GM21447 (cell line): Measurements from ENCODE around the gene NELL1.
"Not testable (repeated sequence)": the region's sequence is repeated elsewhere in the genome, so short reads cannot be mapped to it uniquely, and the experiment has no call there.

ENCODE experiments used
- ATAC-seq: cut with Tn5 transposase; IDR thresholded peaks from one replicate; pipeline ENCODE4 v1.9.1; 2021; ENCODE audit not compliant: unreplicated experiment

The NELL1 gene

GRCh38 chr11:21082853-21083252 lies 413.5 kb downstream of the NELL1 start:
- no peak for ATAC-seq

- no peak for ATAC-seq
These were observed 419.5 kb downstream of the NELL1 start for GRCh38 chr11:21088930-21089329.

GRCh38 chr11:21104641-21105040 lies 435.3 kb downstream of the NELL1 start:
- no peak for ATAC-seq

DNA sequence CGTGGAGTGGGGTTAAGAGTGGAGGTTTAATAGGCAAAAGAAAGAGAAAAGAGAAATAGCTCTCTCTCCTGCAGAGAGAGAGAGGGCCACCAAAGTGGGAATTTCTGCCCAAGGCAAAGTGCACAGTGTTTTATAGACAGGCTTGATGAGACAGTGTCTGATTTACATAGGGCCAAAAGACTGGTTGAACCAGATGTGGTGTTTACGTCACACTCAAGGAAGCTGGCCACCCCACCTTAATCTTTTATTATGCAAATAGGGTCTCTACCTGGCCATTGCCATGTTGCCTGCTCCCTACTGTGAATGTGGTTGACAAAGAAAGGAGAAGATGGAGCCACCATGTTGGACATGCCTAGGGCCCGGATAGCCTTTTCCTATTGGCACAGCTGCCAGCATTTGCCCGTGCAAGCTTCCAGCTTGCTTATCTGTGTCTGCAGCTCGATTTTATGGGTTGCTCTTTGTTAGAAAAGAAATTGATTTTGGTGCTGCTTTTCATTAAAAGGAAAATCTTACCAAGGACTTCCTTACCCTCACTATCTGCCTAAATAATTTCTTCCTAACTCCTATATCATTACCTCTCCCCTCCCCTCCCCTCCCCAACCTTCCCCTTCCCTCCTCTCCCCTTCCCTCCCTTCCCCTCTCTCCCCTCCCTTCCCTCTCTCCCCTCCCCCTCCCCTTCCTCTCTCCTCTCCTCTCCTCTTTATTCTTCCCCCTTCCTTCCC lies 436.0 kb downstream of the NELL1 start:
- ATAC-seq, result no peak

- ATAC-seq, result no peak
These were observed 440.0 kb downstream of the NELL1 start for GRCh38 chr11:21109341-21109740.

- ATAC-seq, result no peak
These were observed 441.0 kb downstream of the NELL1 start for GRCh38 chr11:21110415-21110814.

- ATAC-seq, result no peak
These were observed 444.5 kb downstream of the NELL1 start for GRCh38 chr11:21113876-21114275.

GRCh38 chr11:21116009-21116408 lies 446.6 kb downstream of the NELL1 start:
- no peak for ATAC-seq

GRCh38 chr11:21119411-21119810 lies 450.0 kb downstream of the NELL1 start:
- ATAC-seq, result no peak

DNA sequence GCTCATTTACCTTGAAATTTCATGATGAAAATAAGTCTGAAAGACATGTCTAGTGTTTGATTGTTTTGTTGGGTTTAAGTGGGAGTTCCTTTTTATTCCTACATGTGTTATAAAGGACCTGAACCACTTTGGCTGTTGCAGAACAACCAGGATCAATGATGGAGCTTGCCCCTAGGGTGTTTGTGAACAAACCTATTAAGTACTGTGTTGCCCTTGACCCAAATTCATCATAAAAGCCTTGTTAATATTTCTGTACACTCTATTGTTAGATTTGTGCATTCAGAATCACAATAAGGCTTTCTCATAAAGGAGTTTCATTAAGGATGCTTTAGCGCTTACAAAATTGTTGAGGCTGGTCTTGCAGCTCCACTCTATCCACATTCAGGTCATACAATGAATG lies 452.6 kb downstream of the NELL1 start:
- no peak for ATAC-seq

GRCh38 chr11:21122523-21122922 lies 453.1 kb downstream of the NELL1 start:
- ATAC-seq, result no peak

- no peak for ATAC-seq
These were observed 462.8 kb downstream of the NELL1 start for GRCh38 chr11:21132146-21132720.

GRCh38 chr11:21133244-21133643 lies 463.9 kb downstream of the NELL1 start:
- no peak for ATAC-seq

DNA sequence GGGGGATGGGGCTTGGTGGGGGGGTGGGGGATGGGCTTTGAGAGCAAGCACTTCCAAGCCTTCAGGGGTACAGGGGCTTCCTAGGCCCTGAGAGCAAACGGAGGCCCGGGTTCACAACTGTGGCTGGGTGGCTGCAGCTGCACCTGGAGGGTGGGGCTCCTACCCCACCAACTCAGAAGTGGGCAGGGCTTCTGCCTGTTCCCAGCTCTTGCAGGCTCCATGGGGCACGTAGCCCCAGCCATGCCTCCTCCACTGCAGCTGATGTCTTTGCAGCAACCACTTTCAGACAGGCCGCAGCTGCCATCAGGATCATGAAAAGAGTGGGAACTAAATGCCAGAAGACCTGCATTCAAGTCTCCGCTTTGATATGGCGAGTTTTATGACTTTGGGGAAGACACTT lies 464.3 kb downstream of the NELL1 start:
- ATAC-seq, result no peak

- no peak for ATAC-seq
These were observed 468.4 kb downstream of the NELL1 start for GRCh38 chr11:21137803-21138202.

DNA sequence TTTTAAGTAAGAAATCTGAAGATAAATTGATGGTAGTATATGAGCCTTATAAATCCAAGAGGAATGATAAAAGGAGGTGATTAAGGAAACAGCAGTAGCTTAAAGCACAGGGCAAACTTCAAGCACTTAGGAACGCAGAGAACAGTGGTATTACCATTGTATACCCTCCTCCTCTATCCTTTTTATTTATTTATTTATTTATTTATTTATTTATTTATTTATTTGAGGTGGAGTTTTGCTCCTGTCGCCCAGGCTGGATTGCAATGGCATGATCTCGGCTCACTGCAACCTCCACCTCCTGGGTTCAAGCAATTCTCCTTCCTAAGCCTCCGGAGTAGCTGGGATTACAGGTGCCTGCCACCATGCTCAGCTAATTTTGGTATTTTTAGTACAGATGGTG lies 472.2 kb downstream of the NELL1 start:
- ATAC-seq, result not testable (repeated sequence)

DNA sequence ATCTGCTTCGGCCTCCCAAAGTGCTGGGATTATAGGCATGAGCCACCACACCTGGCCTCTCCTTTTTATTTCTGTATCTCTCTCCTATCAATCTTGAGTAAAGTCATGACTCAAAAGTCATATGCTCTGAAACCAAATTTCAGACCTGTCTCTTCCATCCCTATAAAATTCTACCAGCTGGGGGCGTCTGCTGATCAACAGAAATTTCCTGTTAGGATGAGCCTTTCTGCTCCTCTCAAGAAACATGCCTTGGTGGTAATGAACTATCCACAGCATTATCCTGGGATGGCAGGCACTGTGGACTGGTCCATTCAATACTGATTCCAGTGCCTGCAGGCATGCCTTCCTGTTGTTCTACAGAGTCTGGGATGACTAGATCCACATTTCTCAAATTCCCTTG lies 472.6 kb downstream of the NELL1 start:
- no peak for ATAC-seq

GRCh38 chr11:21144531-21144930 lies 475.1 kb downstream of the NELL1 start:
- no peak for ATAC-seq

DNA sequence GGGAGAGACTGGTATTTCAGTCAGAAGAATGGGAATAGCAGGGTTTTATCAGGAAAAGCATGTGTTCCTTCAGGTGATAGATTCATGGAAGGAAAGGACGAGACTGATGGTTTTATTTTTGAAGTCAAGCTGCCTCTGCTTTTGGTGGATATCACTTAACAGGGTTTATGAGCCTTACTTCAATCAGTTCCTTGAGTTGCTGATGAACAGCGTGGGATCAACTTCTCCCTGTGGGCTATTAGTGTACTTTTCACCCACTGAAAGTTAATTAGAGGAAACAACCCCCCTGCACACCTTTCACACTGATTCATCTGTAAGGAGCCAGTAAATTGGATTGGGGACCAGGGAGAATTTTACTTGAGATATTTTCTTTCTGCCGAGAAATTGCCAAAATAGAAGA lies 479.0 kb downstream of the NELL1 start:
- ATAC-seq, result no peak

DNA sequence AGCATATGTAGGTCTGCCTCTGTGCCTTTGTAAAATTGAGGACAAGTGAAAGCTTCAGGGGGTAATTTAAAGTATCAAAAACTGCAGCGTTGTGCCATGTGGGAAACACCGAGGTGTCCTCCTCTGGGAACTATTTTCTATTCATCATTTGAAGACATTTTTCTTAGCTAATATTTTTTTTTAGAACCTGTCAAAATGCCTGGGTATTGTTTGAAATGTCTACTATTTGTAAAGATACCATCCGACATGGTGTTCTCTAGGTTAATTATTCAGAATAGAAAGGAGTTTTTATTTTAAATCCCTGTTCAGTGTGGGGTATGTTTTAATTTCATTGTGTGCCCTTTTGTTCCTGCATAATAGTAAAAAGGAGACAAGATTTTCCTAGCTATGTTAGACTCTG lies 490.8 kb downstream of the NELL1 start:
- ATAC-seq, result no peak

DNA sequence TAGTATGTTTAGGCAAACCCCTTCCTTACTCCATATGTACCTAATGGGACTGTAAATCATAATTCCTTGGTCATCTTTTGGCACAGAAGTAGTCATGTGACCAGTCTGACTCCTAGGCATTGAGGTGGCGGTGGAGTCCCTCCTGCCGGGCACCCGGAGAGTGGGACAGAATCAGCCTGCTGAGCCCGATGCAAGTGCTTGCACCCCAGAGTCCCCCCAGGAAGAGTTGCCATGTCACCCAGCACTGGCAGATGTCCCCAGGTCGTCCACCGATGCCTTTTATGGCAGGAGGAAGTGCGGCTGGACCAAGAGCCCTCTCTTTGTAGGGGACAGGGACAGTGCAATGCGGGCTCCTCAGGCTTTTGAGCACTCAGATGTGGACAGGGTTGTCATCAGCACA lies 500.3 kb downstream of the NELL1 start:
- ATAC-seq, result no peak

GRCh38 chr11:21173476-21173875 lies 504.1 kb downstream of the NELL1 start:
- no peak for ATAC-seq

DNA sequence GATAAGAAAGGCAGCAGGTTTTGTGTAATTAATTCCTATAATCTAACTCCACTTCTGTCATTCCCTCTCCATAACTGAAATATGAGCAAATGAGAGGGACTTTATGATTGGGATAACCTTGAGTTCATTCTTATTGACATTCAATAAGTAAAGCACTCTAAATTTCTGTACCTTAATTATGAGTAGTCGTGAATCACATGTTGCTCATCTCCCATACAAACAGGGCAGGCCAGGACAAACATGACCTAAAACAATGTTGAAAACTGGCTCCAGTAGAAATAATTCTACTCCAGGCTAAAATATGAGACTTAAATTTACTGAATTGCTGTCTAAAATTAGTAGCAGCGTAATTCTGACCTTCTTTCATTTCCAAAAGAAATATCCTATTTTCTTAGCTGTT lies 505.4 kb downstream of the NELL1 start:
- no peak for ATAC-seq
